Suprapubic skin (tissue), 4 donors: ENCODE data around the gene CCDC89. TPM values are rescaled to one million over a fixed set of nuclear protein-coding genes. Genes with fewer than 3 reads are reported as not detected.

Experiments used
- DNase-seq, 2 donors: peaks; one replicate each; pipeline ENCODE4 v3.0.0-alpha.2; 2019; ENCODE audit warnings: low spot score in 2 of 2
- H3K27ac ChIP-seq: fragments of 200-600 bp; sonication (generic); one replicate; pipeline ENCODE4 v1.5.1; 2019
- H3K27me3 ChIP-seq: fragments of 200-600 bp; sonication (generic); one replicate; pipeline ENCODE4 v1.5.1; 2019
- H3K36me3 ChIP-seq: fragments of 200-600 bp; sonication (generic); one replicate; pipeline ENCODE4 v1.5.1; 2019
- H3K4me1 ChIP-seq: fragments of 200-600 bp; sonication (generic); one replicate; pipeline ENCODE4 v1.5.1; 2019
- H3K4me3 ChIP-seq: fragments of 200-600 bp; sonication (generic); one replicate; pipeline ENCODE4 v1.5.1; 2019; ENCODE audit warnings: mild to moderate bottlenecking
- H3K9me3 ChIP-seq: fragments of 200-600 bp; sonication (generic); one replicate; pipeline ENCODE4 v1.5.1; 2019
- EP300 ChIP-seq: sonication (generic); formaldehyde crosslinking; IDR thresholded peaks from one replicate; pipeline ENCODE4 v1.6.1; 2017; ENCODE audit warnings: antibody characterized with exemption
- POLR2A ChIP-seq, 2 donors: fragments of 450-650 bp; IDR thresholded peaks; one replicate each; pipeline ENCODE4 v1.6.1; 2017; ENCODE audit warnings: antibody characterized with exemption in 2 of 2, mild to moderate bottlenecking in 2 of 2, moderate library complexity in 2 of 2
- POLR2AphosphoS5 ChIP-seq, 3 donors: sonication (generic); formaldehyde crosslinking; IDR thresholded peaks; one replicate each; pipeline ENCODE4 v1.6.1; 2017; ENCODE audit warnings: antibody characterized with exemption in 3 of 3
- WGBS: methylation state at CpG from one replicate; pipeline ENCODE4 v1.1.5; 2018; 5-methylcytosine and 5-hydroxymethylcytosine counted together
- total RNA-seq, 4 donors: library from RNA; depleted of rRNA; stranded (reverse); fragments of >200 nt; gene quantifications; one replicate each; pipeline ENCODE4 v1.1.0, GENCODE V29; 2016
- TF ChIP-seq, protein P1 (sequence below), 2 donors: fragments of 200-600 bp in 1 of 2; fragments of 450-650 bp in 1 of 2; sonication (generic) in 1 of 2; IDR thresholded peaks; one replicate each; pipeline ENCODE4 v1.5.1; 2016 to 2019; ENCODE audit warnings: antibody characterized with exemption in 2 of 2, mild to moderate bottlenecking in 1 of 2, moderate library complexity in 1 of 2

The CCDC89 gene
- total RNA-seq, 4 donors from 2014 or later: 0.72 to 1.8 (median 0.94) TPM; not detected in 1

- Histone ChIP-seq H3K36me3 (no peaks in the 10 kb centered on the region), H3K4me3 (no peak overlapping the region), H3K27ac (no peak overlapping the region), H3K27me3 (no peaks in the 10 kb centered on the region), H3K4me1 (no peaks in the 10 kb centered on the region), H3K9me3 (no peaks in the 10 kb centered on the region)
- 85% methylated on average over 3 of the region's 3 CpGs for WGBS
- TF ChIP-seq, protein P1, sequence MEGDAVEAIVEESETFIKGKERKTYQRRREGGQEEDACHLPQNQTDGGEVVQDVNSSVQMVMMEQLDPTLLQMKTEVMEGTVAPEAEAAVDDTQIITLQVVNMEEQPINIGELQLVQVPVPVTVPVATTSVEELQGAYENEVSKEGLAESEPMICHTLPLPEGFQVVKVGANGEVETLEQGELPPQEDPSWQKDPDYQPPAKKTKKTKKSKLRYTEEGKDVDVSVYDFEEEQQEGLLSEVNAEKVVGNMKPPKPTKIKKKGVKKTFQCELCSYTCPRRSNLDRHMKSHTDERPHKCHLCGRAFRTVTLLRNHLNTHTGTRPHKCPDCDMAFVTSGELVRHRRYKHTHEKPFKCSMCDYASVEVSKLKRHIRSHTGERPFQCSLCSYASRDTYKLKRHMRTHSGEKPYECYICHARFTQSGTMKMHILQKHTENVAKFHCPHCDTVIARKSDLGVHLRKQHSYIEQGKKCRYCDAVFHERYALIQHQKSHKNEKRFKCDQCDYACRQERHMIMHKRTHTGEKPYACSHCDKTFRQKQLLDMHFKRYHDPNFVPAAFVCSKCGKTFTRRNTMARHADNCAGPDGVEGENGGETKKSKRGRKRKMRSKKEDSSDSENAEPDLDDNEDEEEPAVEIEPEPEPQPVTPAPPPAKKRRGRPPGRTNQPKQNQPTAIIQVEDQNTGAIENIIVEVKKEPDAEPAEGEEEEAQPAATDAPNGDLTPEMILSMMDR (IDR thresholded peaks at IDR 0.05): no peak
- no peak for TF ChIP-seq POLR2A (IDR thresholded peaks at IDR 0.05)
- TF ChIP-seq EP300: no peak
- TF ChIP-seq POLR2AphosphoS5 (IDR thresholded peaks at IDR 0.05): no peak
- no peak for DNase-seq
Observed at GRCh38 chr11:85712953-85713352, 27.0 kb upstream of the CCDC89 start.

DNA sequence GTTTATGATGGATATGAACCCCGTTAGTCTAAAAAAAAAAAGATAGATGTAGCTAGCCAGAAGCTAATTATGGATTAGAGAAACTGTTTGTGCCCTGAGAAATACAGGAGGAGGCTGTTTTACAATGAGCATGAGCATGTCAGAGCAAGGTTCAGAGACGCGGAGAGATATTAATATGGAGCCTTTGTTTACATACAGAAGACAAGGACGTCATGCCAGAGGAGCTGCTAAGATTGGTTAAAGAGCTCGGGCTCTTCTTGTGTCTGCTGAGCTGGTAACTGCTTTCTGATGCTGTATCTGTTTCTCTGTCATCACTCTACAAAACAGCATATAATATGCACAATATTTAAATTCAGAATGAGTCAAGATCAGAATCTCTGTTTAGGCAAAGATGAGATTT lies 24.9 kb upstream of the CCDC89 start:
- WGBS: 47% methylated on average over 5 of the region's 5 CpGs

DNA sequence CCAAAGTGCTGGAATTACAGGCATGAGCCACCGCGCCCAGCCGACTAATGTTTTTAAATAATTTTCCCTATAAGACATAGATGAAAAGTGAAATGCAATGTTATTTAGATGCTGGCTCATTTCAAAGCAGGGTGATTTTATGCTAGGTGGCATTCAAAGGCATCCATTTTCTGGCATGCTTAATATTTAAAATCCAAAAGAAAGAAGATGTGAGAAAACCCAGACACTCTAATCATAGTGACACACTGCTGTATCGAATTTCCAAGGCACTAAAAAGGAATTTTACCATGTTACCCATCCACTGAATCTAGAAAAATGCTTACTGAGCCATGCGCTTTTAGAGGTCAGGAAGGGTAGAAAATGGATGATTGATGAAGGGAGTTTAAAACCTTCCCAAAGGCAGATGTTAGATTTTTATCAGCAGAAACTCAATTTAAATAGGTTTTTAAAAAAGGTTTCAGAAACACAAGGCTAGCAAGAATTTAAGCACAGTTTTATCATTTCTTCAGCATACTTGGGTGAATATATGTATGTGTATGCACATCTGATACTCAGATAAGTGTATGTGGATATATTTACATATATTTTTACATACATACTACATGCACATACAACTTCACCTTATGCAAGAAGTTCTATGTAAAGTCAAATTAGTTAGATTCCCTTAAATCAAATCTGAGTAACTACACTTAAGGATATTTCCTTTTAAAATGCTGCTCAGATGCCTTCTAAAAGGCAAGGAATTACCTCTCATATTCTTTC lies 24.1 kb upstream of the CCDC89 start:
- no peaks in the 10 kb centered on the region for H3K9me3 ChIP-seq
- H3K27me3 ChIP-seq: no peaks in the 10 kb centered on the region
- H3K27ac ChIP-seq: no peak overlapping the region
- H3K4me3 ChIP-seq: no peak overlapping the region
- DNase-seq: no peak
- H3K36me3 ChIP-seq: no peaks in the 10 kb centered on the region
- 83% methylated on average over 5 of the region's 5 CpGs for WGBS
- no peak for TF ChIP-seq POLR2AphosphoS5 (IDR thresholded peaks at IDR 0.05)
- no peaks in the 10 kb centered on the region for H3K4me1 ChIP-seq

More for the DNA sequence above, 24.9 kb upstream of the CCDC89 start:
- Histone ChIP-seq H3K4me1 (no peaks in the 10 kb centered on the region), H3K9me3 (no peaks in the 10 kb centered on the region), H3K36me3 (no peaks in the 10 kb centered on the region), H3K27me3 (no peaks in the 10 kb centered on the region), H3K4me3 (no peak overlapping the region), H3K27ac (no peak overlapping the region)
- DNase-seq: no peak
- TF ChIP-seq EP300: no peak

DNA sequence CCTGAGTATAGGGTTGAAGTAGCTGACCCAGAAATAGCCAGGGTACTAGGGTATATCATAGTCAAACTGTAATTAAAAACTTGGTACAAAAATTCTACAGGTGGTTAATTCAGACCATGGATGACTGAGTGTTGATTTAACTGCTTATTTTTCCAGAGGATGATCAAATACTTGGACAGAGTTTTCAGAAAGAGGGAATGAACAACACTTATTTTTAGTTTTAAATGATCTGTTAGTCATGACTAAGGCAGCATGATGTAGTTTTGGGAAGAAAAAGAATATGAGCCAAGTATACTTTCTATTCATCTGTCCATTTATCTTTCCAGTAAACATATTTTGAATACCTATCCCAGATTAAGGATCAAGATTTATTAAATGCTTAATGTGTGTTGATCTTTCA lies 19.8 kb upstream of the CCDC89 start:
- no peak for TF ChIP-seq EP300
- TF ChIP-seq POLR2A (IDR thresholded peaks at IDR 0.05): no peak
- TF ChIP-seq, protein P1 (IDR thresholded peaks at IDR 0.05): no peak
- no peak for TF ChIP-seq POLR2AphosphoS5 (IDR thresholded peaks at IDR 0.05)
- no peaks in the 10 kb centered on the region for H3K9me3 ChIP-seq
- no peaks in the 10 kb centered on the region for H3K27me3 ChIP-seq
- H3K4me1 ChIP-seq: no peaks in the 10 kb centered on the region
- no peak overlapping the region for H3K4me3 ChIP-seq
- DNase-seq: no peak
- H3K27ac ChIP-seq: no peak overlapping the region
- no peaks in the 10 kb centered on the region for H3K36me3 ChIP-seq

DNA sequence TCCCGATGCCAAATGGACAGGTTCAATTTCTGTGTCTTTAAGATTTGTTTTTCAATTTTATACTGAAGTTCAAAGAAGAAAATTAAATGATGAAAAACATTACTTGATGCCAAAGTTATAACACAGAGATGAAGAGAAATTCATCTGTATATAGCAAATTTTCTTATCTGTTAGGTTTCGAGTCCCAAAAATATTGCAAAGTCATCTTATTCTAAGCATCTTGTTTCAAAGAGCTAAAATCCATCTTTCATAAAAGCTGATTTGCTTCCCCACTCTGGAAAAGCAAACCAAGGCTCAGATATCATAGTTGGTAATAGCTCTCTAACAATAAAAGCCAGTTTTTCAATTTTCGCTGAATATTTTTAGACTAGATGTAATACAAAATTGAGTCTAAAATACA lies 19.0 kb upstream of the CCDC89 start:
- Histone ChIP-seq H3K4me3 (no peak overlapping the region), H3K27me3 (no peaks in the 10 kb centered on the region), H3K27ac (no peak overlapping the region), H3K4me1 (no peaks in the 10 kb centered on the region), H3K9me3 (no peaks in the 10 kb centered on the region), H3K36me3 (no peaks in the 10 kb centered on the region)
- 98% methylated on average over 3 of the region's 3 CpGs for WGBS
- no peak for DNase-seq
- TF ChIP-seq POLR2A (IDR thresholded peaks at IDR 0.05) (no peak), POLR2AphosphoS5 (IDR thresholded peaks at IDR 0.05) (no peak), EP300 (no peak)
- TF ChIP-seq, protein P1 (IDR thresholded peaks at IDR 0.05): no peak

GRCh38 chr11:85699957-85700741 lies 14.2 kb upstream of the CCDC89 start:
- no peak for DNase-seq
- no peaks in the 10 kb centered on the region for H3K4me1 ChIP-seq
- H3K4me3 ChIP-seq: no peak overlapping the region
- no peaks in the 10 kb centered on the region for H3K36me3 ChIP-seq
- H3K27ac ChIP-seq: no peak overlapping the region
- WGBS: 83% methylated on average over 2 of the region's 2 CpGs
- no peaks in the 10 kb centered on the region for H3K27me3 ChIP-seq
- no peaks in the 10 kb centered on the region for H3K9me3 ChIP-seq
- TF ChIP-seq, protein P1 (IDR thresholded peaks at IDR 0.05): no peak
- no peak for TF ChIP-seq POLR2A (IDR thresholded peaks at IDR 0.05)
- no peak for TF ChIP-seq EP300
- no peak for TF ChIP-seq POLR2AphosphoS5 (IDR thresholded peaks at IDR 0.05)
